ENCODE measurements around the gene GPR25. TPM values are rescaled to one million over a fixed set of nuclear protein-coding genes. Genes with fewer than 3 reads are reported as not detected.

GPR25 gene
- total RNA-seq, 2 experiments from 2014 or later: 2.7 to 3.3 TPM

- Mint-ChIP-seq H3K9me3 (no peaks in the 10 kb centered on the region), H3K4me3 (no peak overlapping the region), H3K4me1 (ENCODE audit: low read depth) (no peaks in the 10 kb centered on the region), H3K36me3 (ENCODE audit: low read depth) (no peaks in the 10 kb centered on the region), H3K27me3 (no peaks in the 10 kb centered on the region), H3K27ac (no peak overlapping the region)
- Histone ChIP-seq H3K36me3 (ENCODE audit: insufficient read depth, low read length) (no peaks in the 10 kb centered on the region), H3K27me3 (ENCODE audit: control insufficient read depth in 1 of 2, insufficient read depth in 2 of 2, low read length in 2 of 2) (no peaks in the 10 kb centered on the region), H3K4me3 (ENCODE audit: low read length) (no peak overlapping the region), H3K4me1 (ENCODE audit: insufficient read depth, low read length) (no peaks in the 10 kb centered on the region), H3K9me3 (ENCODE audit: control insufficient read depth in 1 of 2, insufficient read depth in 1 of 2, low read length in 2 of 2) (no peaks in the 10 kb centered on the region), H3K27ac (ENCODE audit: low read depth in 1 of 2, low read length in 2 of 2) (no peak overlapping the region)
- DNase-seq (no peak), ATAC-seq (ENCODE audit: poor library complexity) (no peak)
- CTCF ChIA-PET: no interaction called here
- TF ChIP-seq CTCF (IDR thresholded peaks at IDR 0.05): no peak
- POLR2A ChIA-PET: no interaction called here
- intact Hi-C loops (cut with DNase I, micrococcal nuclease): no loop called here
These were observed 43.4 kb downstream of the GPR25 start for GRCh38 chr1:200916152-200916551.

GRCh38 chr1:200916681-200917080 is 43.9 kb downstream of the GPR25 start:
- no peak overlapping the region for H3K4me3 Mint-ChIP-seq
- H3K4me1 Mint-ChIP-seq (ENCODE audit: low read depth): no peaks in the 10 kb centered on the region
- H3K27ac ChIP-seq (ENCODE audit: low read depth in 1 of 2, low read length in 2 of 2): no peak overlapping the region
- H3K27me3 Mint-ChIP-seq: no peaks in the 10 kb centered on the region
- H3K27me3 ChIP-seq (ENCODE audit: control insufficient read depth in 1 of 2, insufficient read depth in 2 of 2, low read length in 2 of 2): no peaks in the 10 kb centered on the region
- TF ChIP-seq CTCF (IDR thresholded peaks at IDR 0.05): no peak
- POLR2A ChIA-PET: no interaction called here
- CTCF ChIA-PET: no interaction called here
- no peak for DNase-seq
- no peaks in the 10 kb centered on the region for H3K9me3 ChIP-seq (ENCODE audit: control insufficient read depth in 1 of 2, insufficient read depth in 1 of 2, low read length in 2 of 2)
- no peaks in the 10 kb centered on the region for H3K4me1 ChIP-seq (ENCODE audit: insufficient read depth, low read length)
- H3K9me3 Mint-ChIP-seq: no peaks in the 10 kb centered on the region
- ATAC-seq (ENCODE audit: poor library complexity): no peak
- intact Hi-C loops (cut with DNase I, micrococcal nuclease): no loop called here
- H3K4me3 ChIP-seq (ENCODE audit: low read length): no peak overlapping the region
- H3K36me3 Mint-ChIP-seq (ENCODE audit: low read depth): no peaks in the 10 kb centered on the region
- no peaks in the 10 kb centered on the region for H3K36me3 ChIP-seq (ENCODE audit: insufficient read depth, low read length)
- no peak overlapping the region for H3K27ac Mint-ChIP-seq

GRCh38 chr1:200917291-200917817 is 44.6 kb downstream of the GPR25 start:
- H3K27ac ChIP-seq (ENCODE audit: low read depth in 1 of 2, low read length in 2 of 2): no peak overlapping the region
- H3K27me3 ChIP-seq (ENCODE audit: control insufficient read depth in 1 of 2, insufficient read depth in 2 of 2, low read length in 2 of 2): no peaks in the 10 kb centered on the region
- Mint-ChIP-seq H3K4me1 (ENCODE audit: low read depth) (no peaks in the 10 kb centered on the region), H3K9me3 (no peaks in the 10 kb centered on the region), H3K36me3 (ENCODE audit: low read depth) (no peaks in the 10 kb centered on the region), H3K27me3 (no peaks in the 10 kb centered on the region), H3K4me3 (no peak overlapping the region), H3K27ac (no peak overlapping the region)
- TF ChIP-seq CTCF (IDR thresholded peaks at IDR 0.05): no peak
- ChIA-PET POLR2A (no interaction called here), CTCF (no interaction called here)
- DNase-seq (no peak), ATAC-seq (ENCODE audit: poor library complexity) (no peak)
- no peak overlapping the region for H3K4me3 ChIP-seq (ENCODE audit: low read length)
- intact Hi-C loops (cut with DNase I, micrococcal nuclease): no loop called here
- no peaks in the 10 kb centered on the region for H3K9me3 ChIP-seq (ENCODE audit: control insufficient read depth in 1 of 2, insufficient read depth in 1 of 2, low read length in 2 of 2)
- no peaks in the 10 kb centered on the region for H3K4me1 ChIP-seq (ENCODE audit: insufficient read depth, low read length)
- H3K36me3 ChIP-seq (ENCODE audit: insufficient read depth, low read length): no peaks in the 10 kb centered on the region
